HK-2 (cell line): ENCODE measurements around the gene CCR7.
"Not testable (repeated sequence)": the region's sequence is repeated elsewhere in the genome, so short reads cannot be mapped to it uniquely, and the experiment has no call there.

Experiments
- DNase-seq: peaks from one replicate; pipeline ENCODE4 v3.0.0-alpha.2; 2018; ENCODE audit not compliant: unreplicated experiment

The CCR7 gene

GRCh38 chr17:40551091-40551878, 14.0 kb downstream of the CCR7 start:
- DNase-seq, result no peak

GRCh38 chr17:40550608-40551007, 14.7 kb downstream of the CCR7 start:
- no peak for DNase-seq

- DNase-seq, result no peak
Observed at GRCh38 chr17:40548982-40549685, 16.1 kb downstream of the CCR7 start.

- DNase-seq, result no peak
Observed at GRCh38 chr17:40548491-40548981, 16.7 kb downstream of the CCR7 start.

- DNase-seq, result no peak
Observed at GRCh38 chr17:40547785-40548478, 17.3 kb downstream of the CCR7 start.

GRCh38 chr17:40547079-40547784, 18.0 kb downstream of the CCR7 start:
- DNase-seq, result no peak

- DNase-seq, result not testable (repeated sequence)
Observed at GRCh38 chr17:40546497-40546896, 18.8 kb downstream of the CCR7 start.

- no peak for DNase-seq
Observed at GRCh38 chr17:40545660-40546059, 19.6 kb downstream of the CCR7 start.

GRCh38 chr17:40542558-40543411, 22.5 kb downstream of the CCR7 start:
- DNase-seq, result no peak

- DNase-seq, result no peak
Observed at GRCh38 chr17:40541873-40542557, 23.3 kb downstream of the CCR7 start.

GRCh38 chr17:40541060-40541872, 24.0 kb downstream of the CCR7 start:
- DNase-seq, result no peak

- DNase-seq, result no peak
Observed at GRCh38 chr17:40540448-40540847, 24.8 kb downstream of the CCR7 start.

- no peak for DNase-seq
Observed at GRCh38 chr17:40539711-40540411, 25.4 kb downstream of the CCR7 start.

GRCh38 chr17:40538936-40539705, 26.2 kb downstream of the CCR7 start:
- DNase-seq, result no peak

GRCh38 chr17:40538019-40538935, 27.0 kb downstream of the CCR7 start:
- DNase-seq, result no peak

- no peak for DNase-seq
Observed at GRCh38 chr17:40536295-40537171, 28.7 kb downstream of the CCR7 start.
